Forelimb muscle (tissue), 1 donor: ENCODE results near the gene THUMPD1. TPM values are rescaled to one million over a fixed set of nuclear protein-coding genes. Genes with fewer than 3 reads are reported as not detected.
"Not testable (repeated sequence)": the region's sequence is repeated elsewhere in the genome, so short reads cannot be mapped to it uniquely, and the experiment has no call there.

ENCODE experiments used
- DNase-seq: peaks from one replicate; pipeline ENCODE4 v3.0.0-alpha.2; 2013; ENCODE audit warnings: low read depth
- polyA plus RNA-seq: library from polyadenylated mRNA; unstranded; fragments of 120-200 nt; gene quantifications from one replicate; pipeline ENCODE4 v1.2.1, GENCODE V29; 2013; ENCODE audit not compliant: insufficient read length

Gene THUMPD1
- polyA plus RNA-seq, 1 donor, result 28.7 TPM

GRCh38 chr16:20747030-20747816 is 5.6 kb upstream of the THUMPD1 start:
- DNase-seq, result no peak

GRCh38 chr16:20746461-20746860 is 4.8 kb upstream of the THUMPD1 start:
- no peak for DNase-seq

GRCh38 chr16:20744922-20745440 is 3.4 kb upstream of the THUMPD1 start:
- DNase-seq, result no peak

- no peak for DNase-seq
Measured at GRCh38 chr16:20743591-20743990, 2.0 kb upstream of the THUMPD1 start.

GRCh38 chr16:20740901-20741521 is 607 bp downstream of the THUMPD1 start:
- peak; percentile 51 for DNase-seq

GRCh38 chr16:20740007-20740883 is 1.4 kb downstream of the THUMPD1 start:
- no peak for DNase-seq

- no peak for DNase-seq
Measured at GRCh38 chr16:20735490-20735889, 6.1 kb downstream of the THUMPD1 start.

GRCh38 chr16:20734782-20735181 is 6.8 kb downstream of the THUMPD1 start:
- no peak for DNase-seq

- DNase-seq, result no peak
Measured at GRCh38 chr16:20734056-20734455, 7.6 kb downstream of the THUMPD1 start.

GRCh38 chr16:20729141-20729540 is 12.5 kb downstream of the THUMPD1 start:
- DNase-seq, result no peak

- DNase-seq, result no peak
Measured at GRCh38 chr16:20727181-20727580, 14.4 kb downstream of the THUMPD1 start.

GRCh38 chr16:20726661-20727060 is 15.0 kb downstream of the THUMPD1 start:
- no peak for DNase-seq

- no peak for DNase-seq
Measured at GRCh38 chr16:20720251-20720650, 21.4 kb downstream of the THUMPD1 start.

GRCh38 chr16:20717718-20718117 is 23.9 kb downstream of the THUMPD1 start:
- not testable (repeated sequence) for DNase-seq

GRCh38 chr16:20711277-20711911 is 30.2 kb downstream of the THUMPD1 start:
- DNase-seq, result no peak

- DNase-seq, result not testable (repeated sequence)
Measured at GRCh38 chr16:20708129-20708528, 33.5 kb downstream of the THUMPD1 start.

GRCh38 chr16:20707461-20707860 is 34.2 kb downstream of the THUMPD1 start:
- DNase-seq, result no peak

GRCh38 chr16:20705972-20706371 is 35.6 kb downstream of the THUMPD1 start:
- DNase-seq, result not testable (repeated sequence)

GRCh38 chr16:20704281-20704680 is 37.3 kb downstream of the THUMPD1 start:
- no peak for DNase-seq

GRCh38 chr16:20701692-20702091 is 39.9 kb downstream of the THUMPD1 start:
- not testable (repeated sequence) for DNase-seq

- no peak for DNase-seq
Measured at GRCh38 chr16:20696618-20697017, 45.0 kb downstream of the THUMPD1 start.

GRCh38 chr16:20695024-20695423 is 46.6 kb downstream of the THUMPD1 start:
- no peak for DNase-seq
